Thoracic aorta (tissue), 2 donors: Measurements from ENCODE around the gene OR6C2. TPM values are rescaled to one million over a fixed set of nuclear protein-coding genes. Genes with fewer than 3 reads are reported as not detected.
"Not testable (repeated sequence)": the region's sequence is repeated elsewhere in the genome, so short reads cannot be mapped to it uniquely, and the experiment has no call there.

Experiments used
- ATAC-seq: fragments of 150-250 bp; one replicate; pipeline ENCODE4 v1.8.0; 2017; ENCODE audit warnings: low read depth; ENCODE audit not compliant: insufficient number of reproducible peaks, low FRiP score
- DNase-seq: peaks from one replicate; pipeline ENCODE4 v3.0.0-alpha.2; 2020; ENCODE audit warnings: low spot score
- H3K27ac ChIP-seq, 2 donors: fragments of 200-600 bp; sonication (generic); 1 replicate in 1 of 2; 2 replicates in 1 of 2; pipeline ENCODE4 v1.5.1; 2016; ENCODE audit warnings: mild to moderate bottlenecking in 2 of 2, moderate library complexity in 2 of 2
- H3K27me3 ChIP-seq: fragments of 200-600 bp; sonication (generic); replicated peaks from 2 replicates; pipeline ENCODE4 v1.6.0; 2016; ENCODE audit warnings: mild to moderate bottlenecking; ENCODE audit not compliant: insufficient read depth
- H3K36me3 ChIP-seq: fragments of 200-600 bp; sonication (generic); one replicate; pipeline ENCODE4 v1.5.1; 2016
- H3K4me1 ChIP-seq, 2 donors: fragments of 200-600 bp; sonication (generic); 1 replicate in 1 of 2; 2 replicates in 1 of 2; pipeline versions ENCODE4 v1.5.1 to v1.6.0; 2016; ENCODE audit warnings: low read depth in 2 of 2, mild to moderate bottlenecking in 1 of 2; ENCODE audit not compliant: control insufficient read depth in 1 of 2
- H3K4me3 ChIP-seq: fragments of 200-600 bp; sonication (generic); 2 replicates; pipeline ENCODE4 v1.5.1; 2016; ENCODE audit warnings: mild to moderate bottlenecking
- H3K9me3 ChIP-seq: fragments of 200-600 bp; sonication (generic); 2 replicates; pipeline ENCODE4 v1.5.1; 2016
- CTCF ChIP-seq: fragments of 200-600 bp; sonication (generic); IDR thresholded peaks from one replicate; pipeline ENCODE4 v1.5.1; 2019; ENCODE audit warnings: antibody characterized with exemption
- total RNA-seq, 2 donors: library from RNA; depleted of rRNA; stranded (reverse); fragments of >200 nt; gene quantifications; one replicate each; pipeline versions ENCODE4 v1.1.0 to v1.2.3, GENCODE V29; 2016

The OR6C2 gene
- total RNA-seq, 2 donors from 2014 or later: not detected

- H3K27me3 ChIP-seq: no peaks in the 10 kb centered on the region
- TF ChIP-seq CTCF: no peak
- H3K36me3 ChIP-seq: no peaks in the 10 kb centered on the region
- no peak for ATAC-seq
- no peak overlapping the region for H3K4me3 ChIP-seq
- DNase-seq: no peak
- H3K4me1 ChIP-seq: no peaks in the 10 kb centered on the region
- no peaks in the 10 kb centered on the region for H3K9me3 ChIP-seq
- H3K27ac ChIP-seq: no peak overlapping the region
Observed at GRCh38 chr12:55416961-55417360, 26.9 kb upstream of the OR6C2 start.

GRCh38 chr12:55420307-55420962, 23.4 kb upstream of the OR6C2 start:
- Histone ChIP-seq H3K27me3 (no peaks in the 10 kb centered on the region), H3K27ac (no peak overlapping the region), H3K4me3 (no peak overlapping the region), H3K4me1 (no peaks in the 10 kb centered on the region), H3K36me3 (no peaks in the 10 kb centered on the region), H3K9me3 (no peaks in the 10 kb centered on the region)
- no peak for DNase-seq
- TF ChIP-seq CTCF: no peak
- no peak for ATAC-seq

GRCh38 chr12:55425954-55426353, 17.9 kb upstream of the OR6C2 start, which contains the start of gene OR6C76:
OR6C76 (plus strand) TSS chr12:55426254; CDS start chr12:55426254, 0 bp downstream.
- ATAC-seq: no peak

GRCh38 chr12:55428331-55429243, 15.3 kb upstream of the OR6C2 start:
- H3K27ac ChIP-seq: no peak overlapping the region
- DNase-seq (no peak), ATAC-seq (no peak)
- H3K4me3 ChIP-seq: no peak overlapping the region
- H3K9me3 ChIP-seq: no peaks in the 10 kb centered on the region
- H3K27me3 ChIP-seq: no peaks in the 10 kb centered on the region
- no peaks in the 10 kb centered on the region for H3K4me1 ChIP-seq
- no peaks in the 10 kb centered on the region for H3K36me3 ChIP-seq
- TF ChIP-seq CTCF: no peak

More at GRCh38 chr12:55425954-55426353, 17.9 kb upstream of the OR6C2 start, which contains the start of gene OR6C76:
- H3K4me1 ChIP-seq: no peaks in the 10 kb centered on the region
- no peak for DNase-seq
- no peak within 1 kb of the TSS for H3K4me3 ChIP-seq
- no peak for TF ChIP-seq CTCF
- H3K36me3 ChIP-seq: no peaks in the 10 kb centered on the region
- no peaks in the 10 kb centered on the region for H3K9me3 ChIP-seq
- H3K27ac ChIP-seq: no peak within 1 kb of the TSS
- H3K27me3 ChIP-seq: no peaks in the 10 kb centered on the region

- ATAC-seq: not testable (repeated sequence)
Observed at GRCh38 chr12:55441233-55441632, 2.6 kb upstream of the OR6C2 start.

More at GRCh38 chr12:55441233-55441632, 2.6 kb upstream of the OR6C2 start:
- H3K4me3 ChIP-seq, H3K4me1 ChIP-seq, H3K27me3 ChIP-seq, DNase-seq, H3K9me3 ChIP-seq, H3K36me3 ChIP-seq, H3K27ac ChIP-seq: not testable (repeated sequence)
